ENCODE measurements around the gene PANK4. TPM values are rescaled to one million over a fixed set of nuclear protein-coding genes. Genes with fewer than 3 reads are reported as not detected.

Gene PANK4
- total and polyA plus RNA-seq, 2 of the 8 experiments (the other 6 are each of a cell fraction or from before 2014, with no cell fraction given): 20.1 to 29.7 TPM

GRCh38 chr1:2528611-2528965 lies 2.2 kb upstream of the PANK4 start:
- H3K79me1 ChIP-seq (ENCODE audit: low read depth, low read length): peaks cover 17% of the 10 kb centered on the region
- no peak overlapping the region for H3K9ac ChIP-seq (replicated peaks in 1 of 4; ENCODE audit: extremely low read depth in 1 of 4, low read depth in 3 of 4, low read length in 3 of 4)
- peaks cover 19 to 34% of the 10 kb centered on the region in 2 experiments for H4K20me1 ChIP-seq (replicated peaks in 1 of 2; ENCODE audit: control insufficient read depth in 1 of 2, insufficient read depth in 2 of 2, low read length in 2 of 2)
- no peak overlapping the region; the same call in 1 of the 2 replicates for H3K18ac ChIP-seq (ENCODE audit: extremely low read depth, low read length)
- no peaks in the 10 kb centered on the region for H3K9me3 ChIP-seq (ENCODE audit: insufficient read depth in 2 of 2, low read depth in 1 of 2, low read length in 1 of 2)
- no peak overlapping the region for H2BK5ac ChIP-seq (ENCODE audit: low read depth, low read length)
- H3K14ac ChIP-seq (ENCODE audit: insufficient read length): no peak overlapping the region
- no peak for TF ChIP-seq TAF7 (optimal IDR thresholded peaks at IDR 0.05; ENCODE audit: borderline replicate concordance, low read depth, low read length)
- no peak for TF ChIP-seq MAX (IDR thresholded peaks at IDR 0.05)
- peak; percentile 16 for TF ChIP-seq KDM4A (IDR thresholded peaks at IDR 0.05; ENCODE audit: low read depth, low read length, severe bottlenecking)
- TF ChIP-seq CTCF (IDR thresholded peaks at IDR 0.05; ENCODE audit: control extremely low read depth in 1 of 3, insufficient read depth in 1 of 3, low read depth in 1 of 3, low read length in 3 of 3): no peak
- TF ChIP-seq TBP (IDR thresholded peaks at IDR 0.05; ENCODE audit: low read depth, low read length): no peak
- TF ChIP-seq KDM1A (IDR thresholded peaks at IDR 0.05; ENCODE audit: borderline replicate concordance, low read length): no peak
- TF ChIP-seq POLR2AphosphoS5 (IDR thresholded peaks at IDR 0.05; ENCODE audit: low read depth, low read length): no peak
- no peak for TF ChIP-seq SAP30 (IDR thresholded peaks at IDR 0.05; ENCODE audit: insufficient read depth, insufficient replicate concordance, low read length)
- peaks cover 30 to 69% (median 63%) of the 10 kb centered on the region in 4 experiments for H3K27me3 ChIP-seq (replicated peaks in 1 of 4; ENCODE audit: control insufficient read depth in 3 of 4, extremely low read depth in 1 of 4, insufficient read depth in 3 of 4, low read length in 3 of 4)
- DNase-seq (ENCODE audit: low read depth in 1 of 2, low spot score in 2 of 2): no peak
- H3K56ac ChIP-seq (replicated peaks; ENCODE audit: insufficient read length, low read depth, low read length): no peak overlapping the region
- CTCF ChIA-PET (ENCODE audit: partially characterized antibody): interaction anchor here (0.6 to 2.0 kb wide), 6 partner anchors 10 to 98 kb away, joined by 3 to 11 read pairs (median 4); partner anchors contain the start of gene TNFRSF14
- H2AFZ ChIP-seq (ENCODE audit: low read length): no peak overlapping the region
- H2BK15ac ChIP-seq (ENCODE audit: low read length): no peak overlapping the region
- no peak overlapping the region for H4K91ac ChIP-seq (replicated peaks; ENCODE audit: insufficient read length, low read length)
- POLR2A ChIA-PET (ENCODE audit: partially characterized antibody): interaction anchor here (0.9 to 1.4 kb wide), 3 partner anchors 24 to 57 kb away, joined by 3 to 5 read pairs (median 4); no protein-coding TSS in a partner anchor
- H4K5ac ChIP-seq (ENCODE audit: insufficient read length, low read depth, low read length): no peak overlapping the region
- no peak for FAIRE-seq
- H3K4ac ChIP-seq (replicated peaks; ENCODE audit: insufficient read length, low read depth, low read length): peak overlapping the region; percentile 67
- H3K4me2 ChIP-seq (ENCODE audit: insufficient read depth in 1 of 2, low read depth in 2 of 2, low read length in 2 of 2): peak overlapping the region; percentile 53 to 89; a peak in 3 of 4 replicates
- 73% methylated on average over 9 of the region's 10 CpGs; no CpG with 5 or more reads in 1 of the 2 experiments for WGBS, 2 experiments (ENCODE audit: extremely low coverage in 1 of 2, insufficient coverage in 1 of 2, insufficient read length in 1 of 2, insufficient replicate concordance in 2 of 2, low coverage in 1 of 2, low lambda C conversion rate in 2 of 2, missing lambda C conversion rate in 1 of 2)
- no peak overlapping the region for H2AK5ac ChIP-seq (ENCODE audit: low read depth, low read length)
- no peaks in the 10 kb centered on the region for H3K36me3 ChIP-seq (ENCODE audit: control insufficient read depth in 2 of 4, insufficient read depth in 4 of 4, low read length in 3 of 4)
- peak overlapping the region in 1 of 4 experiments; percentile 52; a peak in 1 of 8 replicates for H3K4me3 ChIP-seq (ENCODE audit: extremely low read depth in 1 of 4, insufficient read depth in 2 of 4, low read depth in 3 of 4, low read length in 4 of 4)
- no peak overlapping the region for H2BK120ac ChIP-seq (replicated peaks; ENCODE audit: low read depth, low read length)
- H2BK20ac ChIP-seq (ENCODE audit: low read length): 0 out of 2 replicates have a peak overlapping the region, but pooled peaks have one; percentile 18
- no peak overlapping the region for H3K27ac ChIP-seq (ENCODE audit: low read depth, low read length)
- peaks cover 0 to 38% (median 20%) of the 10 kb centered on the region in 4 experiments; a peak in 6 of 7 replicates for H3K4me1 ChIP-seq (replicated peaks in 1 of 4; ENCODE audit: control insufficient read depth in 3 of 4, insufficient read depth in 4 of 4, low read length in 3 of 4)
- H3K79me2 ChIP-seq (ENCODE audit: control insufficient read depth in 1 of 2, insufficient read depth in 2 of 2, low read length in 2 of 2): peaks cover 10 to 24% of the 10 kb centered on the region in 2 experiments
- H2BK12ac ChIP-seq (ENCODE audit: low read depth, low read length): 0 out of 2 replicates have a peak overlapping the region, but pooled peaks have one; percentile 27
- no peak overlapping the region for H3K23ac ChIP-seq (ENCODE audit: insufficient read length)
- H4K8ac ChIP-seq (ENCODE audit: extremely low read depth, insufficient read depth, low read length): no peak overlapping the region
- peaks cover 7% of the 10 kb centered on the region; the same call in 1 of the 2 replicates for H3K23me2 ChIP-seq (ENCODE audit: low read depth, low read length)

All from H1 (cell line).